ENCODE data around the gene KRT77.
"Not testable (repeated sequence)": the region's sequence is repeated elsewhere in the genome, so short reads cannot be mapped to it uniquely, and the experiment has no call there.

The KRT77 gene

GRCh38 chr12:52703424-52703823 is at the start of gene KRT77:
Gene KRT77 (minus strand): TSS chr12:52703524. CDS start chr12:52703434, 90 bp downstream.
- no peak within 1 kb of the TSS for H3K4me3 ChIP-seq (ENCODE audit: low read depth, low read length)
- no peak for DNase-seq (ENCODE audit: low read depth)
- TF ChIP-seq CTCF (IDR thresholded peaks at IDR 0.05; ENCODE audit: insufficient read depth, low read depth, low read length, missing control alignments) = no peak

GRCh38 chr12:52752516-52752915 is 49.2 kb upstream of the KRT77 start:
- no peak overlapping the region for H3K4me3 ChIP-seq (ENCODE audit: low read depth, low read length)
- DNase-seq (ENCODE audit: low read depth) = no peak
- no peak for TF ChIP-seq CTCF (IDR thresholded peaks at IDR 0.05; ENCODE audit: insufficient read depth, low read depth, low read length, missing control alignments)

- H3K4me3 ChIP-seq (ENCODE audit: low read depth, low read length) = no peak overlapping the region
- no peak for TF ChIP-seq CTCF (IDR thresholded peaks at IDR 0.05; ENCODE audit: insufficient read depth, low read depth, low read length, missing control alignments)
- no peak for DNase-seq (ENCODE audit: low read depth)
Measured at GRCh38 chr12:52751795-52752194, 48.5 kb upstream of the KRT77 start.

GRCh38 chr12:52750532-52750931 is 47.2 kb upstream of the KRT77 start:
- not testable (repeated sequence) for DNase-seq (ENCODE audit: low read depth); H3K4me3 ChIP-seq (ENCODE audit: low read depth, low read length)

GRCh38 chr12:52749827-52750226 is 46.5 kb upstream of the KRT77 start:
- H3K4me3 ChIP-seq (ENCODE audit: low read depth, low read length) = no peak overlapping the region
- TF ChIP-seq CTCF (IDR thresholded peaks at IDR 0.05; ENCODE audit: insufficient read depth, low read depth, low read length, missing control alignments) = no peak
- DNase-seq (ENCODE audit: low read depth) = no peak

GRCh38 chr12:52748578-52748977 is 45.3 kb upstream of the KRT77 start:
- TF ChIP-seq CTCF (IDR thresholded peaks at IDR 0.05; ENCODE audit: insufficient read depth, low read depth, low read length, missing control alignments) = no peak
- no peak for DNase-seq (ENCODE audit: low read depth)
- no peak overlapping the region for H3K4me3 ChIP-seq (ENCODE audit: low read depth, low read length)

- TF ChIP-seq CTCF (IDR thresholded peaks at IDR 0.05; ENCODE audit: insufficient read depth, low read depth, low read length, missing control alignments) = no peak
- H3K4me3 ChIP-seq (ENCODE audit: low read depth, low read length) = no peak overlapping the region
- DNase-seq (ENCODE audit: low read depth) = no peak
Measured at GRCh38 chr12:52745554-52745953, 42.2 kb upstream of the KRT77 start.
